NCI-H146 (cell line): ENCODE results near the gene GP2.

Experiments used
- DNase-seq: peaks from one replicate; lab custom pipeline; 2025; lab: John Stamatoyannopoulos, UW

Gene GP2

DNA sequence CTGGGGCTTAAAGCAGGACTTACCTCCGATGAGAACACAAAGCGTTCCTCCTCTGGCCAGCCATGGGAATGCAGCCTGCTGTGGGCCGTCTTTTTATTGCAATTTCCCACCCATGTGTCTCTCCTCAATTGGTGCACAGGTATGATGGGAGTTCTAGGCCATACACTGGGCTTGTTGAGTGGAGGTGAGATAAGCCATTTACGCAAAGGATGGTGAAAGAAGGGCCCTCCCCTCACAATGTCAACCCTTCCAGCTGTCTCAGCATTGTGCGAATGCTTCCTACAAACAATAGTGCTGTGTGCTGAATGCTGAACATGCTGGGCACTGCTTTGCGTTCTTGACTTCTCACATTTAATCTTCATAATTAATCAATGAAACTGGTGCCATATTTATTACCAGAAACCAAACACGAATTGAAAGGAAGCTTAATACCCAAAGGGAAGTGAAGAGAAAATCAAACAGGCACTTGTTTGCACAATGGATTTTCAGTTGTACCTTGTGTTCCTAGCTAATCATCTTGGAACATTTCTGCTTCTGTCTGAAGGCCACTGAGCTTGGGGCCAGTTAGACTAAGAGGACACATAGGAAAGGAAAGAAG lies at the start of gene GP2:
Gene GP2 (minus strand): TSS at position 70 of the 598 bp plus-strand sequence. CDS start 1,082 bp downstream, outside the sequence.
- no peak for DNase-seq

DNA sequence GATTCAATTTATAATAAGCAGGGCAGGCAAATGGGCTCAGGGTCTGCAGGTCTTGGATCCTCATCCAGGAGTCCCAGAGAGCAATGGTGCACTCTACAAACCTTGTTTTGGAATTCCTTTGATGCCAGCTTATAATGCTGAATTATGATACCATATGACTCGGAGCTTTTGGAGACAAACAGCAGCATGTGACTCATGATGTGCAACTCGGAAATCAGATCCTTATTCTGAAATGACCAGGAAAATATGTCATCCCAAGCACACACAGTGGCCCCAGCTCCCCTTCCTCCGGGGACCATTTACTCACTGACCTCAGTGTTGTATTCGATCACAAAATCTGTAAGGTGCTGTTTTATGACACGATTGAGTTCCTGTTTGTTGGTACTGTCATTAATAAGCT lies 45.4 kb upstream of the GP2 start:
- DNase-seq, result no peak

DNA sequence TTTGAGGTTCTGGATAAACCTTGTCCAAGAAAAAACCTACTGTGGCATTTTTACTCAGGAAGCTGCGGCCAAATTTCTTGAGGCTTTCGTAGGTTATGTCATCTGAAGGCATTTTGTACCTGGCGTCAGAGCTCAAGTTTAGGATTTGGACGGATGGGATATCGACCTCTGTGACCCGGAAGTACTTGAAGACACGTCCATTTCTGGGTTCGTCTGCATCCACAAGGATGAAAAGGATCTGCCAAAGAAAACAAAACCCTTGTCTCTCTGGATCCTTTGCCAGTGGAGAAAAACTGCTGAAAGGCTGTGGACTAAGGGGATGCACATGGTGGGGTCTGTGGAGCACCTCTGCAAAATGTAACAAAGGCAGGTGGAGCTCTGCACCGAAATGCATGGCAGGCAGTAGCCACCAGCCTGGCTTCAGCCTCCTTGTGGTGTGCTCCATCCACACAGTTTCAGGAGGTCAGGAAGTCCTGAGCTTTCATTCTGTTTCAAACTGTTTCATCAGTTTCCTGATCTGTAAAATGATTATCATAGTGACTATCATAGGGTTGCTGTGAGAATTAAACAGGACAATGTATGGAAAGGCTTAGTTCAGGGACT lies 42.2 kb upstream of the GP2 start:
- DNase-seq, result no peak

DNA sequence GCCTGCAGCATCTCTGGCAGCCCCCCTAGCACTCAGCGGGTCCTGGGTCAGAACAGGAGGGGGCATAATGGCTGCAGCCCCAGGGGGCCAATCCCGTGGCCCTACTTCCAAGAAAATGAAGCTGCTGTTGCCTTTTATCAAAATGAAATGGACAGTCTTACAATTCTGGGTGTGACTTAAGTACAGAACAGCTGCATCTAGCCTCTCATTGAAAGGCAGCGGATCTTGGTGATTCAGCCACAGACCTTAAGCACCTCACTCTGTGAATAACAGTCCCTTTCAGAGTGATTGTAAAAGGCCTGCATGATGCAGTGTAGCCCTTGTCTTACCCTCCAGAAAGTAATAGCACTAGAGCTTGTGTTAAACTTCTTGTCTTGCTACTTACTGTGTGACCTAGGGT lies 36.7 kb upstream of the GP2 start:
- no peak for DNase-seq

DNA sequence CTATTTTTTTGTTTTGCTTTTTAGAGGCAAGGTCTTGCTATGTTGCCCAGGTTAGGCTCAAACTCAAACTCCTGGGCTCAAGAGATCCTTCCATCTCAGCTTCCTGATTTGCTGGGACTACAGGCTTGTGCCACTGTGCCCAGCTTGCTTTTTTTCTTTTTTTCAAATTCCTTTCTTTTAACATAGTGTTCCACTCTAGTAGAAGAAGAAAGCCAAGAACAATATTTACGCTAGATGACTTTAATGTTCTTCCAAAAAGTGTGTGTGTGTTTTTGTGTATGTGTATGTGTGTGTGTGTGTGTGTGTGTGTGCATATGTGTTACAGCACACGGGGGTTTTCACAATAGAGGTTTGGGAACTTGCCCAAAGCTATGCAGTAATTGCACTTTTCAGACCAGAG lies 35.9 kb upstream of the GP2 start:
- no peak for DNase-seq

DNA sequence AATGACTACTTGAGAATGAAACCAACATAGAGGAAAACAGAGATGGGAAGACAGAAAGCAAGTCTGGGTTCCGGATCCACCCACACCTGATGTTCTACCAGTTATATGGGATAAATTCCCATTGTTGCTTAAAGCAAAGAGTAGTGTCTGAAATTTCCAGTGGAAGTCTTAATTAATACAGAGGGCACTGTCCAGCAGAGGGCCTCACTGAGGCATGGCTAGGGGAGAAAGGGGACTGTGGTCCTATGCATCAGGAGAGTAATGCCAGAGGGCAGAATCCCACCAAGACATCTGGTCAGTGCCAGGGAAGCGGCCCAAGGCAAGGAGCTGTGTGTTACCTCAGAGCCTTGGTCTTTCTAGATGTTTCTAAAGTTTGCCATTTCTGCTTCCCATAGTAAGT lies 32.7 kb upstream of the GP2 start:
- no peak for DNase-seq

DNA sequence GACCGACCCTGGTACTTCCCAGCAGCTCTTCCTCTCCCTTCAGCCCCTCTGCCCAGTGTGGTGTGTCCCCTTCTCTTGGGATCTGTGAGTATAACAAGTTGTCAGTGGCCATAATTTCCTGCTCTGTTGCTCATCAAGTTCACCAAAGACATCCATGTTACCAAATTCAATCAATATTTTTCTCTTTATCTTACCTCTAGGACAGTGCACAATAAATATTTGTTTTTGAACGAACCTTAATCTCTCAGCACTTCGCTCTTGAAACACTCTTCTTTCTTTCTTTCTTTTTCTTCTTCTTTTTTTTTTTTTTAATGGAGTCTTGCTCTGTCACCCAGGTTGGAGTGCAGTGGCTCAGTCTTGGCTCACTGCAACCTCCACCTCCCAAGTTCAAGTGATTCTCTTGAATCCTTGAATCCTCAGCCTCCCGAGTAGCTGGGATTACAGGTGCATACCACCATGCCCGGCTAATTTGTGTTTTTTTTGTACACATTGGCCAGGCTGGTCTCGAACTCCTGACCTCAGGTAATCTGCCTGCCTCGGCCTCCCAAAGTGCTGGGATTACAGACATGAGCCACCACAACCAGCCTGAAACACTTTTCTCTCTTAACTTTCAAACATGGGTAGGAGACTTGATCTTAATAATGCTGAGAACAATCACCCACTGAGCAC lies 27.9 kb upstream of the GP2 start:
- no peak for DNase-seq

DNA sequence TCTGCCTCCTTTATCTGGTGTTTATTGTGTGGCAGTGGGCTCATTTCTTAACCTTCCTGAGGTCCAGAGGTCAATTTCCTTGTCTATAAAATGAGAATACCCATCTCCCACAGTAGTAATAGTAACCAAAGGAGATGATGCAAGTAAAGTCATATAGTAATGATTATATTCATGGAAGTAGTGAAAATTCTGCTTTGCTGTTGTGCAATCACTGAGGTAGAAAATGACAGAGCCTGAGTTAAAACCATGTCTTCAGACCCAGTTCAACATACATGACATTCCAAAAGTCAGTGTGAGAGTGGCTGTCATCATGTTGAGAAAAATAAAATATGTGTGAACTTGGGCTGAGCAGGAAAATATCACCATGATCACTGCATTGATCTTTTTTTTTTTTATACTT lies 26.1 kb upstream of the GP2 start:
- no peak for DNase-seq

DNA sequence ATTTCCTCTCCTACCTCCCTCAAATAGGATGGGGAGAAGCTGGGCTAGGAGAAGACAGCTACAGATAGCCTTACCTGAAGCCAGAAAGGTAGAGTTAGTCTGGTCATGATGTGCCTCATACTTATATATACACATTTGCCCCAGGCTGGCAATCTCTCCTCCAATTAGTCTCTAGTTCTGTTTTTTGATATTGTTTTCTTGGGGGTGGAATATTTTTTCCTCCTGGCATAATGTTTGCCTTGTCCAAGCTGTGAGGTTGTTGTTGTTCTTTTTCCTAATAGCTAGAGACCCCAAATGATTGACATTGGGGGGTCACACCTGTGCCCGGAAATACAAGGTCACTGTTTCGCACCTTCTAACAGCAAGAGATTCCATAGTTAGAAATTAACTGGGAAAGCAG lies 25.3 kb upstream of the GP2 start, which contains the start of gene UMOD:
Gene UMOD (minus strand): TSS at position 101 of the 400 bp plus-strand sequence. CDS start 1,978 bp downstream, outside the sequence.
- no peak for DNase-seq

DNA sequence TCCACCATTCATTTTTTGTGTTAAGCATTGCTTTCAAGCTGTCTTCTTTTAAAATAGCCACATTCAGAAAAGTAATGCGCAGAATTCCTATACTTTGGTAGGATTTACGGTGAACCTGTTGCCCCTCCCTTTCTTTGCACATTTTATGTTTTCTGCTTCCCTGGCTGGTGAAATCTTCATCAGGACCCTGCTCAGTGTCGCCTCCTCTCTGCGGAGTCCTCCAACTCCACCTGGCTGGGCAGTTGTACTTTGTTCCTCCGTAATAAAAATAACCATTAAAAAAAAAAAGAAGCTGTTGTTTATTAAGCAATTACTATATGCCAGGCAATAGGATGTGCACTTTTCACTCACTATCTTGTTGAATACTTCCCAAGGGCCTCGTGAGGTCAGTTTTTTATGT lies 22.3 kb upstream of the GP2 start:
- no peak for DNase-seq

DNA sequence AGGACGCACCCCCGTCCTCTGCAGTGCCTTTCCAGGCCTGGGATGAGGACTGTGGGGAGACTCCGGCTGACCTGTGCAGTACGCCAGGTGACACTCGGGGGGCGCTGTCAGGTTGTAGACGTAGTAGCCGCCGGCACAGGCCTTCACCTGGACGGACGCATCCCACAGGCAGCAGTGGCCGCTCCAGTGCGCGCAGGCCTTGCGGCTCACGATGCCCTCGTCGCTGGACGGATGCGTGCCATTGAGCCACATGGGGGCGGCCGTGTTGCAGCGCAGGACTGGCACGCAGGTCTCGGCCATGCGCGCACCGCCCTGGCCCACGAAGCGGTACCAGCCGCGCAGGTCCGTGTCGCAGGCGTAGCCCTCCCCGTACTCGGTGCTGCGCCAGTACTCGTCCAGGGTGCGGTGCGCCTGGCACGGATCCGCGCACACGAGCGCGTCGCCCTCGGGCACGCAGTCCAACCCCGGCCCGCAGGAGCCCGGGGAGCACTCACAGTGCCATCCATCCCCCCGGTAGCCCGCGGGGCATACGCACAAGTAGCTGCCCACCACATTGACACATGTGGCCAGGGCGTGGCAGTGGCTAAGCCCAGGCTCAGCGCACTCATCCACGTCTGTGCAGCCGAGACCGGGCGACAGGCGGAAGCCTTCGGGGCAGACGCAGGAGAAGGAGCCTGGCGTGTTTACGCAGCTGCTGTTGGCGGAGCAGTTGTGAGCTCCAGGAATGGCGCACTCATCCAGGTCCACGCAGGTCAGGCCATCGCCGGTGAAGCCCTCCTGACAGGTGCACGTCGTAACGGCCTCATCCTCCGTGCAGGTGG lies 21.3 kb upstream of the GP2 start:
- DNase-seq, result no peak

DNA sequence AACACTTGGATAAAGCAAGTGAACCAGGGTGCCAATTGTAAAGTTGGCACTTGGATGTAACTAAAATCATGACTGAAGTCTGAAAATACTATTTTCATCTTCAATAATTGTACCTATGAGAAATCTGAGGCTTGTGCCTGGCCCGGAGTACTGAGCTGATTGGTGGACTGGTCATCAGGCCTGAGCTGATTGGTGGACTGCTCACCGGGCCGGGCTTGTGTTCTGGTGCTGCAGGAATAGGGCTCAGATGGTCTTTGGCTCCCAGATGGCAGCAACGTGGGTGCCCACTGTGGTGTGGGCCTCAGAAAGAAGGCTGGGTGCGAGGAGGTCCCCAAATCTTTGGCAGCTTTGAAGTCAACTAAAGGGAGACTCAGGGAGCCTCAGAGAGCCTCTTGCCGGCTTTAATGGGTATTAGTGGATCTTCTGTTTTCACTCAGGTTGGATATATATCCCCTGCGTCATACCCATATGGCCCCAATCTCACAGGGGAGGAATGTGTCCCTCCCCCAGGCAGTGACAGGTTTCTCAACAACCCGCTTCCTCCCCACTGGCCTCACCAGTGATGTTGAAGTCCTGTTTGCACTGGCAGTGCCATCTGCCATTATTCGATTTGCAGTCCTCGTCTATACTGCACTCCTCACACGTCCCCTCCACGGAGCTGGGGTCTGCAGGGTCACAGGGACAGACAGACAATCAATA lies 20.5 kb upstream of the GP2 start:
- no peak for DNase-seq

DNA sequence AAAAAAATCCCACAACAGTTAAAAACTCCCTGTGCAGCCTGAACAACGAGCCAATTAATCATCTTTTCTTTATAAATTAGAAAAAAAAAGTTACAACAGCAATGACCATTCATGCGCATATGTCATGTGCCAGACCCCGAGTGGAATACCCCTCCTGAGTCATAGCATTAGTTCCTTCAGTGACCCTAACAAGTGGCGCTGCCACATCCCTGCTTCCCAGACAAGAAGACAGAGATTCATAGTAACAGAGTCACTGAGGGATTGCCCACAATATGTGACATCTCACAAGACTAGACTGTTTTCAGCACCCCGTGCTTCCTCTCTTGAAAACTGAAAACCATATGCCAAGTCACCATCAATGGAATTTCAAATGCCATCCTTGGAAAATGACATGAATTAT lies 17.3 kb upstream of the GP2 start:
- DNase-seq, result no peak

DNA sequence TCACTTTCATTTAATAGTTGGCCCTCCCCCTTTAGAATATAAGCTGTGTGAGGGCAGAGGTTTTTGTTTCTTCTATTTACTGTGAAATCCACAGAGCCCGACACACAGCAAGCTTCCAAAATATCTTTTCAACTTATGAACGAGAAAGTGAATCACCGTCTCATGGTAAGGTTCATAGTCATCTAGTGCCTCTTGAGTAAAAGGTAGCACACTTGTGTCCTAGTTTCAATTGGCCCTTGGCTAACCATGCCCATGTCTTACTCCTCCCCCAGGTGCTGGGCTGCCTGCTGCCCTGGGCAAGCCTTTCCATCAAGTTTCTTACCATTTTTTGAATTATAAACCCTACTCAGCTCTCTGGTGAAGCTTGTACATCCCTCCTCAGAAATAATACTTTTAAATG lies 12.4 kb upstream of the GP2 start:
- DNase-seq, result no peak

DNA sequence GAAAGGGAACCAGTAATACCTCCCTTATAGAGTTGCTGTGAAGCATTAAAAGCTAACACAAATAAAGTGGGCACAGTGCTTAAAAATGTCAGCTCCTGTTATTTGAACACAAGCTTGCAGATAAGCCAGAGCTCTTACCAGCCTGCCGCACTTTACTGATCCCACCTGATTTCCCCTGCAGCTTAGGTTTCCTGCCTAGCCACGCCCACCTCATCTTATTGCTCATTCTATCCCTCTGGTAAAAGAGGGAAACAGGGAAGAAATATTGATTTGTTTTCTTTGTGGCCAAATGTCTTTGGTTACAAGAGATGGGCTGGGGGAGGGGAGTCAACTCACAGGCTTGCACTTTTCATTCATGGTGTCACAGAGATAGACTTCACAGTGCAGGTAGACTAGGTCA lies 9.6 kb upstream of the GP2 start:
- DNase-seq, result no peak

DNA sequence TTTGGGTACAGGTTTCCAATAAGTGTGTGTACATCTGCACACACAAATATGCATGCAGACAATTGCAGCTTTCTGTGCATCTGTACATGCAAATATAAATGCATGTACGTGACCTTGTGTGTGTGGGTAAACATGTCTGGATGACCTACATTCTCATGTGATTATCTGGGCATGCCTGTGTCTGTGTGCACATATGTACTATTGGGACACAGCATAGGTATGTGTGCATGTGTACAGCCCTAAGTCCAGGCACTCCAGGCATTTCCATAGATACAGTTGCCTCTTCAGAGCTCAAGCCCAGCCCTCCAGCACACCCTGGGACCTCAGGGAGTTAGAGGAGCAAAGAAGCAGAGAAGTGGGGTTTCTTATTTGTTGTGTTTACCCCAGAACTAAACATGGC lies 7.1 kb upstream of the GP2 start:
- DNase-seq, result no peak

DNA sequence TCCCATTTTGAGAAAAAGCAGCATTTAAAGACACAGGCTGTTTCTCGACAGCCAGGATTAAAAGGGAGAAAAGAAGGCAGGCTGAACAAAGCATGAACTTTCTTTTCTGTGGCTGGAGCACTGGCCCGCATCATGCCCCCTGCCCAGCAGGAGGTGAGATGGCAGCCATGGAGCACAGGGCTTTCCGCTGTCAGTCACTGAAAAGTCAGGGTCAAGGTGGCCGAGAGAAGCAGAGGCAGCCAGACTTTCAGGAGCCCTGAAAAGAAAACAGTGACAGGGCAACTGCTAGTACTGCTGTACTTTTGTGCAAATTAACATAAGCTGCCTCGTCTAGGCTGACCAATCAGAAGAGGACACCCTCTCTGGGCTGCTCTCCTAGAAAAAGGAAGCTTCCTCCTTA lies 5.8 kb upstream of the GP2 start:
- DNase-seq, result no peak

DNA sequence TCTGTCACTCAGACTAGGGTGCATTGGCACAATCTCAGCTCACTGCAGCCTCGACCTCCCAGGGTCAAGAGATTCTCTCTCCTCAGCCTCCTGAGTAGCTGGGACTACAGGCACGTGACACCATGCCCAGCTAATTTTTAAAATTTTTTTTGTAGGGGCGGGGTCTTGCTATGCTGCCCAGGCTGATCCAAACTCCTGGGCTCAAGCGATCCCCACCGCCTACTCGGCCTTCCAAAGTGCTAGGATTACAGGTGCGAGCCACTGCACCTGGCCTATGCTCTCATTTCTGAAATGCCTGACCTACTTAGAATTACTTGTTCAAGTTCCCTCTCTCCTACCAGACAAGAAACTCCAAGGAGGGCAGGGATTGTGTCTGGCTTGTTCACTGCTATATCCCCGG lies 5.1 kb upstream of the GP2 start:
- no peak for DNase-seq

DNA sequence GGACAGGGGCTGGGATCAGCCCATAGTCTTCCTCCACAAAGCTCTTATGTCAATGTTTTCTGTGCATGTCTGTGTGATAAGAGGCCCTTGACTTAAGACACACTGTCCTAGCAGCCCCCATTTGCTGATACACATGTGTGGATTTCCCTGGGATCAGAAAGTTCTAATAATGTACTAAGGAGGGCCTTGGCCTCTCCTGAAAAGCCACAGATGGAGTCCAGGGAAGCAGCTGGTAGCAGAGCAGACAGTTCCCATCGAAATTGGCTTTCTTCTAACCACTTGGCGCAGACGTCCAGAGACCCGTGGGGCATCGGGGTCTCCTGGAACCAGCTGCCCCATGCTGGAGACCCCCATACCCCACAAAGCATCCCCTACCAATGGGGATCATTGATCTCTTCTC lies 4.3 kb upstream of the GP2 start:
- no peak for DNase-seq

DNA sequence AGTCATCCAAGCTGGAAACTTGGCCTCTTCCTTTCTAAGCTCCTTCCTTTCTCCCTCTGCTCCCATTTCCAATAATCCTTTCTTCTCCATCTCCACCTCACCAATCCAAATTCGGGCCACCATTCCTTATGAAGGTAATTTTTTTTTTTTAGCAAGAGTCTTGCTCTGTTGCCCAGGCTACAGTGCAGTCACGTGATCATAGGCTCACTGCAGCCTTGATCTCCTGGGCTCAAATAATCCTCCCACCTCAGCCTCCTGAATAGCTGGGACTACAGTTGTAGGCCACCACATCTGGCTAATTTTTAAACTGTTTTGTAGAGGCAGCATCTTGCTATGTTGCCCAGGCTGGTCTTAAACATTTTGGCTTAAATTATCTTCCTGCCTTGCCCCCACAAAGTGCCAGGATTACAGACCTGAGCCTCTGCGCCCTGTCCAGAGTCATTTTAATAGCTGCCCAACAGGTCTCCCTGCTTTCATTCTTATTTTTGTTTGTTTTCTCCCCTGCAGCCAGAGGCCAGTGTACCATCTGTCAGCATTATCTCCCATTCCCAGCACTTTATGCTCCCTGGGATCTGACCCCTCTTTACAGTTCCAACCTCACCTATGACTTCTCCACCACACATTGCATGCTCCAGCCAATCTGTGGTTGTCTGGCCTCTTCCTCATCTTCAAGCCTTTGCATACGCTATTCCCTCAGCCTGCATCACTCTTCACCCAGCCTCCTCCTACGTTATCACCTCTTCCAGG lies 2.3 kb upstream of the GP2 start:
- no peak for DNase-seq

DNA sequence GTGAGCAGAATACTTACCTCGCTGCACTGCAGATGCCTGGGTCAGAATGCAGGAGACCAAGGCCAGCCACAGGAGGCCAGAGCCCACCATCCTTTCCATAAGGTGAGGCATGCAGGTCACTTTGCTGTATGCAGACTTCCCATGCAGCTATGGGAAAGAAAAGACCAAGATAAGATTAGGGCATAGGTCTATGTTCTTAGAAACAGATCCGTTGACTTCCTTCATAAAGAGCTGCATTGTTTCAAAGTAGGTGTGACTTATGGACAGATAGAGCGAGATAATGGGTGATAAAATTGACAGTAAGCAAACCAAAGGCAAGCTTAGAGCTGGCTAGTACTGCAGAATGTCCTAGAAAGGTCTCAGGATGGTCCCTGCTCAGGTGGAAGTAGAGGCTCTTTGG lies 992 bp downstream of the GP2 start:
- no peak for DNase-seq

DNA sequence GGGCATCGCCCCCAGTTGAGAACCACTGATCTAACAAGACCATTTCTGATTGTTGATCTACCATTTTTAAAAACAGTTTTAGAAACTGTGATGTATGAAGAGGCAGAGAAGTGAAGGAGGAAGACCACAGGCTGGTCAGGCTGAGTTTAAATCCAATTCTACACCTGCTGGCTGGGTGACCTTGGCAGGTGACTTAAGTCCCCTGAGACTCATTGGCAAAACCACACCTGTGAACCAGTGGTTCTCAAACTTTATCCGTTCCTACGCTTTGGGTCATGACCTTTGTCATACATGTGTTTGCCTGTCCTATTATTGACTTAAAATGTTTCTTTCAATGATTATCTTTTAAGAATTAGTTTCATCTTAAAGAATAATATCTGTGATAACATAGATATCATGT lies 2.3 kb downstream of the GP2 start:
- no peak for DNase-seq
